HG02678 (cell line): Measurements from ENCODE around the gene CHRNB4.

Source experiments
- ATAC-seq: cut with Tn5 transposase; IDR thresholded peaks from one replicate; pipeline ENCODE4 v1.9.1; 2021; ENCODE audit warnings: mild to moderate bottlenecking, moderate library complexity; ENCODE audit not compliant: unreplicated experiment

Gene CHRNB4

GRCh38 chr15:78671626-78672211, 30.7 kb upstream of the CHRNB4 start:
- ATAC-seq, result no peak

DNA sequence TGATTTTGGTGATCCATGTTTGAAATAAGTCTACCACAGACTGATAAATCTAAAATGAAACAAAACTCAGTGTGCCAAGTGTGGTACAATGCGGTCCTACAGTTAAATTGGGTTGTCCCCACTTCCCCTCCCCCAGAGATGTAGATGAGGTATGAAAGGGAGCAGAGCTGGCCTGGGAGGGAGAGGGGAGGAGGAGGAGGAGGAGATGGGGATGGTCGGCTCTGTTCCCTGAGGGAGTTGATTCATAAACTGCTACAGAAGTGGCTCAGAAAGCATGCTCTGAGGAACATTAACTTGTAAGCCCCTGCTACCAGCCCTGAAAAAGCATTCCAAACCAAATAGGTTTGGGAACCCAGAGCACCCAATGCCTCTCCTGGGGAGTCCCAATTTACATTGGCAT, 28.0 kb upstream of the CHRNB4 start:
- no peak for ATAC-seq

- no peak for ATAC-seq
Observed at GRCh38 chr15:78667578-78668236, 26.7 kb upstream of the CHRNB4 start.

GRCh38 chr15:78666010-78666409, 25.0 kb upstream of the CHRNB4 start:
- ATAC-seq, result no peak

DNA sequence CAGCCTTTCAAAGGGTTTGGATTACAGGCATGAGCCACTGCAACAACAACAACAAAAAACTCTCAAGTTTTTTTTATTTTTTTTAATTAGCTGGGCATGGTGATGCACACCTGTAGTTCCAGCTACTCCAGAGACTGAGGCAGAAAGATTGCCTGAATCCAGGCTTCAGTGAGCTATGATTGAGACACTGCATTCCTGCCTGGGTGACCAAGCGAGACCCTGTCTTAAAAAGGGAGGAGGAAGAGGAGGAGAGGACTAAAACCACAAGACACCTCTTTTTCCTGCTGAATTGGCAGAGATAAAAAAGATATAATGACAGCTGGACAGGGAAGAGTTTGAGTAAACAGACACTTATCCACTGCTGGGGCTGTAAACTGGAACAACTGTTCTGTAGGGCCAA, 22.7 kb upstream of the CHRNB4 start:
- no peak for ATAC-seq

DNA sequence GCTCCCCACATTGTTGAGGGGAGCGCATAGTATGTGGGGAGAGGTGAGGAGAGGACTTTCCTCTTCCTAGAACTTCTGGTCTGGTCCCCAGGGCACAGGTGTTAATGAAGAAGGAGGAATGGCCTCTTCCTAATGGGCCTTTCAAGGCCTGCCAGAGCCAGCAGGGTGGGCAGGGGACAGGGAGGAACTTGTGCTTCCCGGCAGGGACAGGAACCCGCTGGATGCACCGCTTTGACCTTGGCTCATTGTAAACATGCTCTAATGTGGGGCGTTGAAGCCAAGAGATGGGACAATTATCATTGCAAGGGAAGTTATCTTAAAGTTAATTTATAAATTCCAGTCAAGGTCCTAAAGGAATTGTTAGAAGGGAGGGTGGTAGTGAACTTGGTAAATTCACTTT, 21.0 kb upstream of the CHRNB4 start:
- no peak for ATAC-seq

- no peak for ATAC-seq
Observed at GRCh38 chr15:78661001-78661400, 20.0 kb upstream of the CHRNB4 start.

DNA sequence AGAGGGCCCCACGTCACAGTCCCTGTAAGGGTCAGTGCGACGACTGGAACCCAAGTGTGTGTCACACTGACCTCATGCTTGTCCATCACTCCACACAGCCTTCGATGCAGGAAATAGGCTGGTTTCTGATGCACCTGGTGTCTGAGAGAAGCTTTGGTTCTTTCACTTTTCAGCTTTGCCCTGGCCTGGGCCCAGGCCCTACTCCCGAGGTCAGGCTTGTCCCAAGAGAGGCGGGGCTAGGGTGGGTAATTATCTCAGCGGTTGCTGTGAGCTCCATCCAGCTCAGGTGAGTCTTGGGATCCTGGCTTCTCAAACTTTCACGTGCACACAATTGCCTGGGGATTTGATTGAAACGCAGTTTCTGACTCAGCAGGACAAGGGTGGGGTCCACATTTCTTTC, 19.6 kb upstream of the CHRNB4 start:
- no peak for ATAC-seq

GRCh38 chr15:78658823-78659222, 17.8 kb upstream of the CHRNB4 start:
- no peak for ATAC-seq

- ATAC-seq, result no peak
Observed at GRCh38 chr15:78654272-78654671, 13.3 kb upstream of the CHRNB4 start.

DNA sequence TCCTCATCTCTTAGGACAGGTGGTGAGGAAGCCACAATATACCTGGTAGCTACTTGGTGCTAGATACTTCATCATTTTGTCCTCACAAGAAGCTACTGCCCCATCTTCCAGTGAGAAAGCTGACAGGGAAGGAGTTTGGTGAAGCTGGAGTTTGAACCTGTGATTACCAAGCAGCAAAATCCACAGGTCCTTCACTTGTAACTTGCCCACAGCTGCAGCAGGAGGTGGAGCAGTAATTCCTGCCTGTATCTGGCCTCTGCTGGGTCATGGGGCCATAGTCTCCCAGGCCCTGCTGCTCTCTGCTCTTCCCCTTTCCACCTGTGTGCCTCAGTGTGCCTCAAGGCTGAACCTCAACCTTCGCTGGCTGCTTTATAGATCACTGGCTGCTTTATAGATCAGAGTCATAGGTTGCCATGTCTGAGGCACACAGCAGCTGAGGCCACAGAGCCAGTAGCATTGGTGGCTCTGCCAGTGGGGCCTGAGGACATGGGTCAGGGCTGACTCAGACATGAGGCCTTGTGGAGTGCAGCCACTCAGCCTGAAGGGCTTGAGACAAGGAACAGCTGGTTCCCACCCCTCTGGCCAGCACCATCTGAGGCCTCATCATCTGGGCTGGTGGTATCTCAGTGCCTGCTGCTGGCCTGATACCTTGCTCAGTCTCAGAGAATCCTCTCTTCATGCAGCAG, 11.1 kb upstream of the CHRNB4 start:
- no peak for ATAC-seq

GRCh38 chr15:78651007-78651406, 10.0 kb upstream of the CHRNB4 start:
- no peak for ATAC-seq

DNA sequence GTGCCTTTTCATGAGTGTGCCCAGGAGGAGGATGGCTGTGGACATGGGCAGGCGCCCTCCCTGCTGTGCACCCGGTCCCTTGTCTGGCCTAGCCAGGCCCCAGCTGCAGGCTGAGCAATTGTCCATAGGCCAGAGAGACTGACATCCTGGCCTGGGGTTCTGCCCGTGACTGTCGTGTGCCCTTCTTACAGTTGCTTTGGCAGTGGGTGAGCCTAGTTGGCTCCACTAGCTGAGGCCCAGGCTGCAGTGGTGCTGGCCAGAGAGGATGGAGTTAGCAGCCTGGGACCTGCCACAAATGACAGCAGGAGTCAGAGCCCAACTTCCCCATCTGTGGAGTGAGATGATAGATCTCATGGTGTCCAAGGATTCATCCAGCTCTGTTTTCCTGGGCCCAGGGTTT, 9.0 kb upstream of the CHRNB4 start:
- no peak for ATAC-seq

- no peak for ATAC-seq
Observed at GRCh38 chr15:78645009-78645408, 4.0 kb upstream of the CHRNB4 start.

- no peak for ATAC-seq
Observed at GRCh38 chr15:78642331-78642730, 1.3 kb upstream of the CHRNB4 start.

GRCh38 chr15:78641749-78642275, 802 bp upstream of the CHRNB4 start:
- no peak for ATAC-seq

- no peak for ATAC-seq
Observed at GRCh38 chr15:78640527-78641101, 396 bp downstream of the CHRNB4 start.

- ATAC-seq, result no peak
Observed at GRCh38 chr15:78638658-78639314, 2.2 kb downstream of the CHRNB4 start.

DNA sequence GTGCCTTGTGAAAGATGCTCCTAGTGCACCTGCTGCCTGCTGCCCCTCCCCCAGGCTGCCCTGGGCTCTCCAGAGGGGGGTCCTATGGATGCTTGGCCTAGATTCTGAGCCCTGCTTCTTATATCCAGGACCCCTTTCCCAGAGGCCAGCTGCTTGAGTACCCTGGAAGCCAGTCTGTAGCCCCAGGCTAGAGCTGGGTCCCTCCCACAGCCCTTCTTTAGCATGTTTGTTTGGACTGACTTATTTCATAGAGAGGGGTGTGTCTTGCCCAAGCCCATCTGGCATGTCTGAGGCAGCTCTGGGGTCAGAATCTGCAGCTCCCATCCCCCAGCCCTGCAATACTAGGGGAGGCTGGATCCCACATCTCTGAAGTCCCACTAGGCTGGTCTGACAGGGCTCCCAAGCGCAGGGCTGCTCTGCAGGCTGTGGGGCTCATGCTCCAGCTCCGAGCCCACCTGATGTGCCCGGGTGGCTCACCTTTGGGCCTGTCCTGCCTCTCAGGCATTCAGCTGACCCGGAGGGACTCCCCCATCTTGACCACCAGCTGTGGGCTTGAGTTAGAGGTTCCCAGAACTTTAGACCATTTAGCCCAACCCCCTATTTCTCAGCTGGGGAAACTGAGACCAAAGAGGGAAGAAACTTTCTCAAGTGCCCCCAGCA, 3.1 kb downstream of the CHRNB4 start:
- no peak for ATAC-seq

DNA sequence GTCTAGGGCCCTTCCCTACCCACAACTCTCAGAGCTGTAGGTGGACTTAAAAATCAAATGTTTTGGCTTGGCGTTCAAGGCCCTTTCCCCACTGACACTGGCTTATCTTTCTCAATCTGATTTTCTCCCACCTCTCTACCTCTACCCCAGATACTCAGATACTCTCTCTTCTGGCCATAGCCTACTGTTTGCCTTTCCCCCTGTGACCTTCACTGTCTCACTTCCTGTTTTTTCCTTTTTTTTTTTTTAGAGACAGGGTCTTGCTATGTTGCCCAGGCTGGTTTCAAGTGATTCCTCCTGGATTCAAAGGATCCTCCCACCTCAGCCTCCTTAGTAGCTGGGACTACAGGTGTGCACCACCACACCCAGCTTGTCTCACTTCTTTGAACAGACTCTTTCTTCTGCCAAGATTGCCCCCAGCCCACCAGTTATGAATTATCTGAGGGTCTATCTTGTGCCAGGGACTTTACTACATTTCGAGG, 4.6 kb downstream of the CHRNB4 start:
- no peak for ATAC-seq

DNA sequence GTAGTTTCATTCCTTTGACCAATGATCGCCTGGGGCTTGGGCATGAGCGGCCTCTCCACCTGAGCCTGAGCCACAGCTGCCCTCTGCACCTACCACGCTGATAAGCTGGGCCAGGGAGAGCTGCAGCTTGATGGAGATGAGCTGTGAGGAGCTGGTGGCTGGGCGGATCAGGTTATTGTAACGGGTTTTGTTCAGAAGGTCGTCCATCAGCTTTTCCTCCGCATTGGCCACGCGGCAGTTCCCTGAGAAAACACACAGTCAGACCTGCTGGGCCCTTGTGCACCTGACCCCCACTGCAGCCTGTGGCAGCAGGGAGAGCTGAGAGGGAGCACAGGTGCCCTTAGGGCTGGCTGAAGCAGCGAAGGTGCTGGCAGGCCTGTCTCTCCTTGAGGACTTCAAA, 5.7 kb downstream of the CHRNB4 start:
- no peak for ATAC-seq
